ENCODE data around the gene PKD1L1.

GRCh38 chr7:47843291-47843690 is 105.0 kb downstream of the PKD1L1 start:
- TF ChIP-seq, protein P1, sequence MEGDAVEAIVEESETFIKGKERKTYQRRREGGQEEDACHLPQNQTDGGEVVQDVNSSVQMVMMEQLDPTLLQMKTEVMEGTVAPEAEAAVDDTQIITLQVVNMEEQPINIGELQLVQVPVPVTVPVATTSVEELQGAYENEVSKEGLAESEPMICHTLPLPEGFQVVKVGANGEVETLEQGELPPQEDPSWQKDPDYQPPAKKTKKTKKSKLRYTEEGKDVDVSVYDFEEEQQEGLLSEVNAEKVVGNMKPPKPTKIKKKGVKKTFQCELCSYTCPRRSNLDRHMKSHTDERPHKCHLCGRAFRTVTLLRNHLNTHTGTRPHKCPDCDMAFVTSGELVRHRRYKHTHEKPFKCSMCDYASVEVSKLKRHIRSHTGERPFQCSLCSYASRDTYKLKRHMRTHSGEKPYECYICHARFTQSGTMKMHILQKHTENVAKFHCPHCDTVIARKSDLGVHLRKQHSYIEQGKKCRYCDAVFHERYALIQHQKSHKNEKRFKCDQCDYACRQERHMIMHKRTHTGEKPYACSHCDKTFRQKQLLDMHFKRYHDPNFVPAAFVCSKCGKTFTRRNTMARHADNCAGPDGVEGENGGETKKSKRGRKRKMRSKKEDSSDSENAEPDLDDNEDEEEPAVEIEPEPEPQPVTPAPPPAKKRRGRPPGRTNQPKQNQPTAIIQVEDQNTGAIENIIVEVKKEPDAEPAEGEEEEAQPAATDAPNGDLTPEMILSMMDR (IDR thresholded peaks at IDR 0.05) = no peak
- TF ChIP-seq POLR2A (IDR thresholded peaks at IDR 0.05) = no peak

Measured in right lobe of liver (tissue), 4 donors.